Retinal pigment epithelial cell (primary cell): ENCODE results near the gene CAMSAP1.

Experiments
- DNase-seq: peaks from one replicate; pipeline ENCODE4 v3.0.0-alpha.2; 2010; ENCODE audit warnings: low read depth
- H3K4me3 ChIP-seq: 2 replicates; pipeline ENCODE4 v1.5.1; 2011; ENCODE audit warnings: mild to moderate bottlenecking, low read length, control low read depth, moderate library complexity
- CTCF ChIP-seq: conservative IDR thresholded peaks from 2 replicates; pipeline ENCODE4 v1.5.1; 2011; ENCODE audit warnings: low read depth, low read length, control low read depth, inconsistent platforms

CAMSAP1 gene

GRCh38 chr9:135763716-135764446 is 143.5 kb downstream of the CAMSAP1 start:
- no peak for TF ChIP-seq CTCF
- DNase-seq: no peak
- H3K4me3 ChIP-seq: no peak overlapping the region

- DNase-seq: no peak
- H3K4me3 ChIP-seq: no peak overlapping the region
- TF ChIP-seq CTCF: no peak
Observed at GRCh38 chr9:135762921-135763320, 144.4 kb downstream of the CAMSAP1 start.

GRCh38 chr9:135761845-135762168 is 145.5 kb downstream of the CAMSAP1 start:
- DNase-seq: no peak
- no peak overlapping the region for H3K4me3 ChIP-seq
- no peak for TF ChIP-seq CTCF

- no peak for TF ChIP-seq CTCF
- no peak overlapping the region for H3K4me3 ChIP-seq
- no peak for DNase-seq
Observed at GRCh38 chr9:135761150-135761844, 146.0 kb downstream of the CAMSAP1 start.

GRCh38 chr9:135760465-135760864 is 146.9 kb downstream of the CAMSAP1 start:
- no peak overlapping the region for H3K4me3 ChIP-seq
- TF ChIP-seq CTCF: no peak
- DNase-seq: no peak

GRCh38 chr9:135759676-135760300 is 147.6 kb downstream of the CAMSAP1 start:
- no peak for TF ChIP-seq CTCF
- H3K4me3 ChIP-seq: no peak overlapping the region

GRCh38 chr9:135758870-135759269 is 148.5 kb downstream of the CAMSAP1 start:
- DNase-seq: no peak
- H3K4me3 ChIP-seq: no peak overlapping the region
- no peak for TF ChIP-seq CTCF

More at GRCh38 chr9:135759676-135760300, 147.6 kb downstream of the CAMSAP1 start:
- no peak for DNase-seq
